ENCODE measurements around the gene MACIR.

The MACIR gene

GRCh38 chr5:103291606-103292005, 33.0 kb downstream of the MACIR start:
- no peak for DNase-seq (ENCODE audit: low spot score)

GRCh38 chr5:103293099-103293498, 34.5 kb downstream of the MACIR start:
- DNase-seq (ENCODE audit: low spot score), result no peak

- no peak for DNase-seq (ENCODE audit: low spot score)
Measured at GRCh38 chr5:103293719-103294118, 35.2 kb downstream of the MACIR start.

- no peak for DNase-seq (ENCODE audit: low spot score)
Measured at GRCh38 chr5:103294906-103295305, 36.3 kb downstream of the MACIR start.

GRCh38 chr5:103295424-103295823, 36.9 kb downstream of the MACIR start:
- no peak for DNase-seq (ENCODE audit: low spot score)

GRCh38 chr5:103295871-103296270, 37.3 kb downstream of the MACIR start:
- no peak for DNase-seq (ENCODE audit: low spot score)

- DNase-seq (ENCODE audit: low spot score), result no peak
Measured at GRCh38 chr5:103298117-103298516, 39.6 kb downstream of the MACIR start.

- no peak for DNase-seq (ENCODE audit: low spot score)
Measured at GRCh38 chr5:103298607-103299188, 40.1 kb downstream of the MACIR start.

- no peak for DNase-seq (ENCODE audit: low spot score)
Measured at GRCh38 chr5:103305809-103306208, 47.2 kb downstream of the MACIR start.

- DNase-seq (ENCODE audit: low spot score), result no peak
Measured at GRCh38 chr5:103307470-103307869, 48.9 kb downstream of the MACIR start.

GRCh38 chr5:103308774-103309173, 50.2 kb downstream of the MACIR start:
- no peak for DNase-seq (ENCODE audit: low spot score)

- DNase-seq (ENCODE audit: low spot score), result no peak
Measured at GRCh38 chr5:103313056-103313455, 54.5 kb downstream of the MACIR start.

- no peak for DNase-seq (ENCODE audit: low spot score)
Measured at GRCh38 chr5:103315455-103315854, 56.9 kb downstream of the MACIR start.

- no peak for DNase-seq (ENCODE audit: low spot score)
Measured at GRCh38 chr5:103327451-103327850, 68.9 kb downstream of the MACIR start.

- DNase-seq (ENCODE audit: low spot score), result no peak
Measured at GRCh38 chr5:103327893-103328292, 69.3 kb downstream of the MACIR start.
